GM18508 (cell line): ENCODE measurements around the gene CNEP1R1.

Experiments
- ATAC-seq: cut with Tn5 transposase; IDR thresholded peaks from one replicate; pipeline ENCODE4 v1.9.1; 2021; ENCODE audit warnings: moderate number of reproducible peaks; ENCODE audit not compliant: insufficient read depth, unreplicated experiment

Gene CNEP1R1

GRCh38 chr16:50015631-50016030, 9.4 kb upstream of the CNEP1R1 start:
- ATAC-seq = no peak

GRCh38 chr16:50017553-50017952, 7.5 kb upstream of the CNEP1R1 start:
- no peak for ATAC-seq

- ATAC-seq = no peak
These were observed 3.5 kb upstream of the CNEP1R1 start for GRCh38 chr16:50021544-50021943.

- ATAC-seq = no peak
These were observed 1.4 kb upstream of the CNEP1R1 start for GRCh38 chr16:50023641-50024040.

- no peak for ATAC-seq
These were observed 818 bp upstream of the CNEP1R1 start for GRCh38 chr16:50024207-50024606.

GRCh38 chr16:50025537-50025931, 509 bp downstream of the CNEP1R1 start:
- no peak for ATAC-seq

- no peak for ATAC-seq
These were observed 2.8 kb downstream of the CNEP1R1 start for GRCh38 chr16:50027829-50028228.

GRCh38 chr16:50035468-50035992, 10.5 kb downstream of the CNEP1R1 start:
- no peak for ATAC-seq

- ATAC-seq = no peak
These were observed 11.4 kb downstream of the CNEP1R1 start for GRCh38 chr16:50036426-50036825.

GRCh38 chr16:50037662-50038220, 12.7 kb downstream of the CNEP1R1 start:
- ATAC-seq = no peak

- no peak for ATAC-seq
These were observed 13.3 kb downstream of the CNEP1R1 start for GRCh38 chr16:50038286-50038685.

GRCh38 chr16:50038756-50039529, 13.9 kb downstream of the CNEP1R1 start:
- no peak for ATAC-seq

- ATAC-seq = no peak
These were observed 15.0 kb downstream of the CNEP1R1 start for GRCh38 chr16:50040018-50040417.

GRCh38 chr16:50040710-50041109, 15.7 kb downstream of the CNEP1R1 start:
- ATAC-seq = no peak

- no peak for ATAC-seq
These were observed 18.3 kb downstream of the CNEP1R1 start for GRCh38 chr16:50043358-50043757.

GRCh38 chr16:50045412-50045811, 20.4 kb downstream of the CNEP1R1 start:
- ATAC-seq = no peak

- ATAC-seq = no peak
These were observed 21.8 kb downstream of the CNEP1R1 start for GRCh38 chr16:50046853-50047252.

- ATAC-seq = no peak
These were observed 22.8 kb downstream of the CNEP1R1 start for GRCh38 chr16:50047864-50048263.

- no peak for ATAC-seq
These were observed 25.8 kb downstream of the CNEP1R1 start for GRCh38 chr16:50050802-50051201.

- ATAC-seq = no peak
These were observed 31.2 kb downstream of the CNEP1R1 start for GRCh38 chr16:50056226-50056625.

GRCh38 chr16:50058091-50058771, 33.2 kb downstream of the CNEP1R1 start:
- ATAC-seq = no peak
